NCI-H345 treated with DMSO at 0.1 percent for 48 hours (cell line): Measurements from ENCODE around the gene UGT2A2.
"Not testable (repeated sequence)": the region's sequence is repeated elsewhere in the genome, so short reads cannot be mapped to it uniquely, and the experiment has no call there.

Experiments
- DNase-seq: peaks from one replicate; lab custom pipeline; 2025; ENCODE audit not compliant: unreplicated experiment; lab: John Stamatoyannopoulos, UW

The UGT2A2 gene

GRCh38 chr4:69639542-69639941 is at the start of gene UGT2A2:
TSS of gene UGT2A2 (minus strand) at chr4:69639642. CDS start at chr4:69639640, 2 bp downstream.
- no peak for DNase-seq

GRCh38 chr4:69684804-69685203 is 45.4 kb upstream of the UGT2A2 start:
- no peak for DNase-seq

- DNase-seq = no peak
Measured at GRCh38 chr4:69668680-69669079, 29.2 kb upstream of the UGT2A2 start.

GRCh38 chr4:69664009-69664408 is 24.6 kb upstream of the UGT2A2 start:
- DNase-seq = not testable (repeated sequence)

- DNase-seq = not testable (repeated sequence)
Measured at GRCh38 chr4:69661130-69661803, 21.8 kb upstream of the UGT2A2 start.

- DNase-seq = no peak
Measured at GRCh38 chr4:69658133-69658532, 18.7 kb upstream of the UGT2A2 start.

- DNase-seq = no peak
Measured at GRCh38 chr4:69656653-69657158, 17.3 kb upstream of the UGT2A2 start.

- no peak for DNase-seq
Measured at GRCh38 chr4:69653147-69653546, 13.7 kb upstream of the UGT2A2 start, which contains the start of gene UGT2A1. TSS of gene UGT2A1 (minus strand) at chr4:69653247. CDS start at chr4:69647644, 5,603 bp downstream.

GRCh38 chr4:69650872-69651271 is 11.4 kb upstream of the UGT2A2 start:
- no peak for DNase-seq

GRCh38 chr4:69649629-69650028 is 10.2 kb upstream of the UGT2A2 start:
- no peak for DNase-seq

- no peak for DNase-seq
Measured at GRCh38 chr4:69649207-69649606, 9.8 kb upstream of the UGT2A2 start.

- no peak for DNase-seq
Measured at GRCh38 chr4:69642961-69643360, 3.5 kb upstream of the UGT2A2 start.

GRCh38 chr4:69640289-69640688 is 847 bp upstream of the UGT2A2 start:
- DNase-seq = no peak

- DNase-seq = peak; percentile 3
Measured at GRCh38 chr4:69617083-69617694, 22.3 kb downstream of the UGT2A2 start.

GRCh38 chr4:69610484-69610883 is 29.0 kb downstream of the UGT2A2 start:
- DNase-seq = no peak

- DNase-seq = no peak
Measured at GRCh38 chr4:69601065-69601464, 38.4 kb downstream of the UGT2A2 start.

- no peak for DNase-seq
Measured at GRCh38 chr4:69600013-69600412, 39.4 kb downstream of the UGT2A2 start.

- no peak for DNase-seq
Measured at GRCh38 chr4:69594382-69594781, 45.1 kb downstream of the UGT2A2 start.

GRCh38 chr4:69591364-69591763 is 48.1 kb downstream of the UGT2A2 start:
- no peak for DNase-seq

- DNase-seq = no peak
Measured at GRCh38 chr4:69589884-69590283, 49.6 kb downstream of the UGT2A2 start.

GRCh38 chr4:69584135-69584534 is 55.3 kb downstream of the UGT2A2 start:
- no peak for DNase-seq

GRCh38 chr4:69583543-69583942 is 55.9 kb downstream of the UGT2A2 start:
- DNase-seq = no peak
